Measurements from ENCODE around the gene PAQR9.

GRCh38 chr3:142965581-142965980, 2.1 kb upstream of the PAQR9 start:
- TF ChIP-seq, protein P1, sequence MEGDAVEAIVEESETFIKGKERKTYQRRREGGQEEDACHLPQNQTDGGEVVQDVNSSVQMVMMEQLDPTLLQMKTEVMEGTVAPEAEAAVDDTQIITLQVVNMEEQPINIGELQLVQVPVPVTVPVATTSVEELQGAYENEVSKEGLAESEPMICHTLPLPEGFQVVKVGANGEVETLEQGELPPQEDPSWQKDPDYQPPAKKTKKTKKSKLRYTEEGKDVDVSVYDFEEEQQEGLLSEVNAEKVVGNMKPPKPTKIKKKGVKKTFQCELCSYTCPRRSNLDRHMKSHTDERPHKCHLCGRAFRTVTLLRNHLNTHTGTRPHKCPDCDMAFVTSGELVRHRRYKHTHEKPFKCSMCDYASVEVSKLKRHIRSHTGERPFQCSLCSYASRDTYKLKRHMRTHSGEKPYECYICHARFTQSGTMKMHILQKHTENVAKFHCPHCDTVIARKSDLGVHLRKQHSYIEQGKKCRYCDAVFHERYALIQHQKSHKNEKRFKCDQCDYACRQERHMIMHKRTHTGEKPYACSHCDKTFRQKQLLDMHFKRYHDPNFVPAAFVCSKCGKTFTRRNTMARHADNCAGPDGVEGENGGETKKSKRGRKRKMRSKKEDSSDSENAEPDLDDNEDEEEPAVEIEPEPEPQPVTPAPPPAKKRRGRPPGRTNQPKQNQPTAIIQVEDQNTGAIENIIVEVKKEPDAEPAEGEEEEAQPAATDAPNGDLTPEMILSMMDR (IDR thresholded peaks at IDR 0.05 in 4 of 5, conservative IDR thresholded peaks at IDR 0.05 in 1 of 5) = no peak
- TF ChIP-seq POLR2A (IDR thresholded peaks at IDR 0.05) = no peak
